Measurements from ENCODE around the gene RHOH. TPM values are rescaled to one million over a fixed set of nuclear protein-coding genes. Genes with fewer than 3 reads are reported as not detected.

The RHOH gene
- total RNA-seq, 1 experiment from 2014 or later: not detected

- POLR2A ChIA-PET: interaction anchor here (0.7 kb wide), 1 partner anchor 744 kb away, joined by 3 read pairs; the partner anchor contains the start of gene RPL9
- Mint-ChIP-seq H3K9me3 (ENCODE audit: unreplicated experiment) (no peaks in the 10 kb centered on the region), H3K27me3 (ENCODE audit: insufficient read depth, unreplicated experiment) (no peaks in the 10 kb centered on the region), H3K4me1 (ENCODE audit: insufficient read depth, unreplicated experiment) (peaks cover 6% of the 10 kb centered on the region), H3K27ac (ENCODE audit: low read depth, unreplicated experiment) (no peak overlapping the region), H3K4me3 (ENCODE audit: unreplicated experiment) (no peak overlapping the region), H3K36me3 (ENCODE audit: insufficient read depth, unreplicated experiment) (peaks cover 4% of the 10 kb centered on the region)
- intact Hi-C loops (cut with micrococcal nuclease): no loop called here
- no TSS peak for BruUV-seq (replicated peaks)
- CTCF ChIA-PET: no interaction called here
- no peak for DNase-seq (ENCODE audit: unreplicated experiment)
- TF ChIP-seq CTCF (IDR thresholded peaks at IDR 0.05; ENCODE audit: unreplicated experiment): no peak
These were observed 5.6 kb downstream of the RHOH start for GRCh38 chr4:40202474-40202873.

- TF ChIP-seq CTCF (IDR thresholded peaks at IDR 0.05; ENCODE audit: unreplicated experiment): no peak
- intact Hi-C loops (cut with micrococcal nuclease): no loop called here
- ChIA-PET POLR2A (no interaction called here), CTCF (no interaction called here)
- H3K27me3 Mint-ChIP-seq (ENCODE audit: insufficient read depth, unreplicated experiment): no peaks in the 10 kb centered on the region
- H3K9me3 Mint-ChIP-seq (ENCODE audit: unreplicated experiment): no peaks in the 10 kb centered on the region
- no TSS peak for BruUV-seq (replicated peaks)
- H3K4me3 Mint-ChIP-seq (ENCODE audit: unreplicated experiment): no peak overlapping the region
- peaks cover 6% of the 10 kb centered on the region for H3K4me1 Mint-ChIP-seq (ENCODE audit: insufficient read depth, unreplicated experiment)
- H3K36me3 Mint-ChIP-seq (ENCODE audit: insufficient read depth, unreplicated experiment): peaks cover 4% of the 10 kb centered on the region
- no peak for DNase-seq (ENCODE audit: unreplicated experiment)
- H3K27ac Mint-ChIP-seq (ENCODE audit: low read depth, unreplicated experiment): no peak overlapping the region
These were observed 7.9 kb downstream of the RHOH start for GRCh38 chr4:40204507-40205258.

GRCh38 chr4:40205259-40206198 lies 8.7 kb downstream of the RHOH start:
- ChIA-PET CTCF (interaction anchor here (0.7 kb wide), 1 partner anchor 1054 kb away, joined by 3 read pairs; no protein-coding TSS in a partner anchor), POLR2A (no interaction called here)
- no peak overlapping the region for H3K4me3 Mint-ChIP-seq (ENCODE audit: unreplicated experiment)

More at GRCh38 chr4:40205259-40206198, 8.7 kb downstream of the RHOH start:
- Mint-ChIP-seq H3K27ac (ENCODE audit: low read depth, unreplicated experiment) (no peak overlapping the region), H3K4me1 (ENCODE audit: insufficient read depth, unreplicated experiment) (peaks cover 6% of the 10 kb centered on the region), H3K27me3 (ENCODE audit: insufficient read depth, unreplicated experiment) (no peaks in the 10 kb centered on the region), H3K9me3 (ENCODE audit: unreplicated experiment) (no peaks in the 10 kb centered on the region), H3K36me3 (ENCODE audit: insufficient read depth, unreplicated experiment) (peaks cover 4% of the 10 kb centered on the region)
- no TSS peak for BruUV-seq (replicated peaks)
- TF ChIP-seq CTCF (IDR thresholded peaks at IDR 0.05; ENCODE audit: unreplicated experiment): no peak
- DNase-seq (ENCODE audit: unreplicated experiment): no peak
- intact Hi-C loops (cut with micrococcal nuclease): no loop called here

Data from MCF 10A (cell line).